GM18505 (cell line): ENCODE results near the gene CADPS.

ENCODE experiments used
- ATAC-seq: cut with Tn5 transposase; IDR thresholded peaks from one replicate; pipeline ENCODE4 v1.9.1; 2021; ENCODE audit not compliant: unreplicated experiment
- POLR2A ChIP-seq: IDR thresholded peaks from 4 replicates; pipeline ENCODE4 v1.6.1; 2011; ENCODE audit warnings: borderline replicate concordance; ENCODE audit not compliant: insufficient read depth, insufficient read length; ENCODE audit errors: extremely low read depth

The CADPS gene

GRCh38 chr3:62845996-62846395 lies 29.2 kb downstream of the CADPS start:
- no peak for TF ChIP-seq POLR2A
- ATAC-seq, result no peak

- no peak for TF ChIP-seq POLR2A
- ATAC-seq, result no peak
Measured at GRCh38 chr3:62843508-62843907, 31.7 kb downstream of the CADPS start.

GRCh38 chr3:62839748-62840147 lies 35.5 kb downstream of the CADPS start:
- no peak for ATAC-seq

GRCh38 chr3:62837145-62837787 lies 38.0 kb downstream of the CADPS start:
- TF ChIP-seq POLR2A, result no peak
- ATAC-seq, result no peak

More at GRCh38 chr3:62839748-62840147, 35.5 kb downstream of the CADPS start:
- TF ChIP-seq POLR2A, result no peak

GRCh38 chr3:62835554-62836236 lies 39.5 kb downstream of the CADPS start:
- no peak for TF ChIP-seq POLR2A
- ATAC-seq, result peak; percentile 79

GRCh38 chr3:62833538-62833937 lies 41.7 kb downstream of the CADPS start:
- no peak for ATAC-seq
- TF ChIP-seq POLR2A, result no peak

- no peak for TF ChIP-seq POLR2A
- no peak for ATAC-seq
Measured at GRCh38 chr3:62832553-62832952, 42.7 kb downstream of the CADPS start.

- no peak for TF ChIP-seq POLR2A
- ATAC-seq, result no peak
Measured at GRCh38 chr3:62830727-62831322, 44.4 kb downstream of the CADPS start.

GRCh38 chr3:62827550-62827949 lies 47.7 kb downstream of the CADPS start:
- no peak for TF ChIP-seq POLR2A
- no peak for ATAC-seq

GRCh38 chr3:62824965-62825592 lies 50.1 kb downstream of the CADPS start:
- no peak for TF ChIP-seq POLR2A
- no peak for ATAC-seq

- ATAC-seq, result no peak
- no peak for TF ChIP-seq POLR2A
Measured at GRCh38 chr3:62823461-62824050, 51.7 kb downstream of the CADPS start.

GRCh38 chr3:62822905-62823304 lies 52.3 kb downstream of the CADPS start:
- no peak for ATAC-seq
- TF ChIP-seq POLR2A, result no peak

- peak; percentile 84 for ATAC-seq
- TF ChIP-seq POLR2A, result no peak
Measured at GRCh38 chr3:62818347-62818746, 56.9 kb downstream of the CADPS start.

GRCh38 chr3:62817678-62818077 lies 57.5 kb downstream of the CADPS start:
- no peak for ATAC-seq
- no peak for TF ChIP-seq POLR2A

GRCh38 chr3:62815981-62816380 lies 59.2 kb downstream of the CADPS start:
- no peak for ATAC-seq
- no peak for TF ChIP-seq POLR2A
